AG09319 (cell line): Measurements from ENCODE around the gene AKAP8.
"Not testable (repeated sequence)": the region's sequence is repeated elsewhere in the genome, so short reads cannot be mapped to it uniquely, and the experiment has no call there.

ENCODE experiments used
- DNase-seq: peaks from one replicate; pipeline ENCODE4 v3.0.0-alpha.2; 2010; ENCODE audit warnings: low read depth; ENCODE audit errors: extremely low read depth
- TF ChIP-seq, protein P1 (sequence below): IDR thresholded peaks from 2 replicates; pipeline ENCODE4 v1.5.1; 2011; ENCODE audit warnings: low read depth, mild to moderate bottlenecking, inconsistent platforms, low read length, moderate library complexity

AKAP8 gene

DNA sequence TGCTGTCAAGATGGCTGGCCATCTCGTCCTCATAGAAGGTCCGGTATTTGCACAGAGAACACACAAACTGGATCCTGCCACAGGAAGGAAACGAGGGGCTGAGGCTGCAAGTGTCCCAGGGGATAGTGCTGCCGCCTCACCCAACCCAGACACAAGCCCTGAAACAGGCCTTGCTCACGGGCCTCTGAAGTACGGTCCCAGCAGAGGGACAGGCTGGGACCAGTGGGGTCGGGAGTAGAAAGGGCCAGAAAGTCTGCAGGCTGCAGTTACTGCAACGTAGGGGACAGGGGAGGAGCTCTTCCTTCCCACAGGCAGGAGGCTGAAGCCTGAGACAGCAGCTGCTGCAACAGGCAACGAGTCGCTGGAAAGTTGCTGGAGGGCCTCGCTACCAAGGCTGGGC is 18.2 kb upstream of the AKAP8 start:
- no peak for DNase-seq
- TF ChIP-seq, protein P1, sequence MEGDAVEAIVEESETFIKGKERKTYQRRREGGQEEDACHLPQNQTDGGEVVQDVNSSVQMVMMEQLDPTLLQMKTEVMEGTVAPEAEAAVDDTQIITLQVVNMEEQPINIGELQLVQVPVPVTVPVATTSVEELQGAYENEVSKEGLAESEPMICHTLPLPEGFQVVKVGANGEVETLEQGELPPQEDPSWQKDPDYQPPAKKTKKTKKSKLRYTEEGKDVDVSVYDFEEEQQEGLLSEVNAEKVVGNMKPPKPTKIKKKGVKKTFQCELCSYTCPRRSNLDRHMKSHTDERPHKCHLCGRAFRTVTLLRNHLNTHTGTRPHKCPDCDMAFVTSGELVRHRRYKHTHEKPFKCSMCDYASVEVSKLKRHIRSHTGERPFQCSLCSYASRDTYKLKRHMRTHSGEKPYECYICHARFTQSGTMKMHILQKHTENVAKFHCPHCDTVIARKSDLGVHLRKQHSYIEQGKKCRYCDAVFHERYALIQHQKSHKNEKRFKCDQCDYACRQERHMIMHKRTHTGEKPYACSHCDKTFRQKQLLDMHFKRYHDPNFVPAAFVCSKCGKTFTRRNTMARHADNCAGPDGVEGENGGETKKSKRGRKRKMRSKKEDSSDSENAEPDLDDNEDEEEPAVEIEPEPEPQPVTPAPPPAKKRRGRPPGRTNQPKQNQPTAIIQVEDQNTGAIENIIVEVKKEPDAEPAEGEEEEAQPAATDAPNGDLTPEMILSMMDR: no peak

DNA sequence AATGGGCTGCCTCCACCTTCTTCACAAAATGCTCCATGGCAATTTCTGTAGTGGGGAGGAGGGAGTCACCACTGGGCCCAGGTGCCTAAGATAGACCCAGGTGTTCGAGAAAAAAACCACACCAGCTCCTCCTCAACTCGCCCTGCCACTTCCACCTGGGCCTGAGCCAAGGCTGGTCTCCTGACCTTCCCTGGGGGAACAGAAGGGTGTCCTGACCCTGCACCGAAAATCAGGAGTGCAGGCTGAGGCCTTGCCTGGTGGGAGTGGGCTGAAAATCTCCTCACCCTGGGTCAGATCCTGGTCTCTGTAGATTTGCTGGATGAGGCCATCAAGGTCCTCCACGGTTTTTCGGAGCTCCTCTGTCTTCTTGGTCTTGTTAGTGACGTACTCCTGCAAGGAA is 17.6 kb upstream of the AKAP8 start:
- TF ChIP-seq, protein P1: no peak
- no peak for DNase-seq

DNA sequence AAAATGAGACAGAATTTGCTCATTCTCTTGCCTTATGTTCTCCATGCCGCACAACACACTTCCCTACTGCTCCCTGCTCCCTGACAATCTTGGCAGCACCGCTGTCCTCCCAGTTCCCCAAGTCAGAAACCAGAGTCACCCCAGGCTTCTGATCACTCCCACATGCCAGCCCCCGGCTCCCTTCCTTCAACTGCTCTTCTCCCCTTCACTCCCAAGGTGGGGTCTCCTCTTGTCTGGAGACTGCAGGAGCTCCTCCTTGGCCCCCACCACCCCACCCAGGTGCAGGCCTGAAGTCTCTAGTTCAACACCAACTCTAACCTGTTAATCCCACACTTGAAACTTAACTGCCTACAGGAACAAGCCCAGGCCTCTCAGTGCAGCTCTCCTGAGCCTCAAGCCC is 16.8 kb upstream of the AKAP8 start:
- TF ChIP-seq, protein P1: no peak
- no peak for DNase-seq

DNA sequence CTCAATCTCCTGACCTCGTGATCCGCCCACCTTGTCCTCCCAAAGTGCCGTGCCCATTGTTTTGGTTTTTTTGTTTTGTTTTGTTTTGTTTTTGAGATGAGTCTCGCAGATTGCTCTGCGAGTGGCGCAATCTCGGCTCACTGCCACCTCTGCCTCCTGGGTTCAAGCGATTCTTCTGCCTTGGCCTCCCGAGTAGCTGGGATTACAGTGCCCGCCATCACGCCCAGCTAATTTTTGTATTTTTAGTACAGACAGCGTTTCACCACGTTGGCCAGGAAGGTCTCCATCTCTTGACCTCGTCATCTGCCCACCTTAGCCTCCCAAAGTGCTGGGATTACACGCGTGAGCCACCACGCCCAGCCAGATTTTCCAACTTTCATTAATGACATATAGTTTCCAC is 15.7 kb upstream of the AKAP8 start:
- not testable (repeated sequence) for DNase-seq

DNA sequence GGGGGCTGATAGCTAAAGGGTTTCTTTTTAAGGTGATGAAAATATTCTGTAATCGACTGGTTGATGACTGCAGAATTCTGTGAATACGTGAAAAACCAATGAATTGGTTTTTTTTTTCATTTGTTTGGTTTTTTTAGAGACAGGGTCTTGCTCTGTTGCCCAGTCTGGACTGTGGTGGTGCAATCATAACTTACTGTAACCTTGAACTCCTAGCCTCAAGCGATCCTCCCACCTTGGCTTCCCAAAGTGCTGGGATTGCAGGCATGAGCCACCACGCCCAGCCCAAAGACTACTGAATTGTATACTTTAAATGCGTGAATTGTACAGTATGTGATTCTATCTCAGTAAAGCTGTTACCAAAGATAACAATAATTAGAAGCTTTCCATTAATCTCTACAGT is 14.8 kb upstream of the AKAP8 start:
- TF ChIP-seq, protein P1: no peak
- DNase-seq: no peak

DNA sequence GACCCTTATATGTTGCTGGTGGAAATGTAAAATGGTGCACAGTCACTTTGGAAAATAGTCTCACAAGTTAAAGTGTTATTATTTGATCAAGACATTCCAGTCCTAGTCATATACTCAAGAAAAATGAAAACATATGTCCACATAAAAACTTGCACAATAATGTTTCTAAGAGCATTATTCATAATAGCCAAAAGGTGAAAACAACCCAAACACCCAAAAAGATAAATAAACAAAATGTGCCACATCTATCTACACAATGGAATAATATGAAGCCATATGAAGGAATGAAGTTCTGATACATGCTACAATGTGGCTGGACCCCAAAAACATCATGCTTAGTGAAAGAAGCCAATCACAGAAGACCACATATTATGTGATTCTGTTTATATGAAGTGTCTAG is 14.4 kb upstream of the AKAP8 start:
- TF ChIP-seq, protein P1: no peak
- DNase-seq: no peak

DNA sequence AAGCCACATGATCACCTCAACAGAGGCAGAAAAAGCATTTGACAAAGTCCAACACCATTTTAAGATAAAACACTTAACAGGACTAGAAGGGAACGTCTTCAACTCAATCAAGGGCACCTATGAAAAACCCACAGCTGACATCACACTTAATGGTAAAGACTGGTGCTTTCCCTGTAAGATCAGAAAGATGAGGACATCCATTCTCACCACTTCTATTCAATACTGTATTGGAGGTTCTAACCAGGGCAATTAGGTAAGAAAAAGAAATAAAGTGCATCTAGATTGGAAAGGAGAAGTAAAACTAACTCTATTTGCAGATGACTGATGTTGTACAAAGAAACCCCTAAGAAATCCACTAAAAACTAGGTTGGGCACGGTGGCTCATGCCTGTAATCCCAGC is 11.2 kb upstream of the AKAP8 start:
- DNase-seq: no peak
- TF ChIP-seq, protein P1: no peak

DNA sequence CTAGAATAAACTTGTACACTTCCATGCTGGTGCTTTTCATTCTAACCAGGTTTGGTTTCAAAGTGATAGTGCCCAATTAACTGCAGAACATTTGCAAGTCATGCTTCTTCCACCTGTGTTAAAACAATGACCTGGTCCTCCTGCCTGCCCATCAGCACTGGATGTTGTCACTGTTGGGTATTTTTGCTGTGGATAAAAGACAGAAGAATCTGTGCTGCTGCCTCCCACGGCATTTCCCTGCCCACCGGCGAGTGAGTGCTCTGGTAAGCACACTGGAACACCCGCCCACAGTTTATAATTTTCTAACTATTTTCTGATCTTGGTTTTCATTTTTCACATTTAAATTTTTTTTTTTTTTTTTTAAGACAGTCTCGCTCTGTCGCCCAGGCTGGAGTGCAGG is 2.3 kb upstream of the AKAP8 start:
- TF ChIP-seq, protein P1: no peak
- DNase-seq: no peak
